GM20000 (cell line): ENCODE measurements around the gene DNAJB6.

Experiments used
- DNase-seq: peaks from one replicate; pipeline ENCODE4 v3.0.0; 2012; ENCODE audit warnings: low spot score
- CTCF ChIP-seq: IDR thresholded peaks from 2 replicates; pipeline ENCODE4 v1.5.1; 2012; ENCODE audit warnings: mild to moderate bottlenecking, control low read depth; ENCODE audit errors: extremely low read depth, missing control alignments

Gene DNAJB6

GRCh38 chr7:157413881-157414701 lies 77.3 kb downstream of the DNAJB6 start:
- no peak for TF ChIP-seq CTCF
- no peak for DNase-seq

- DNase-seq, result no peak
- TF ChIP-seq CTCF, result no peak
Measured at GRCh38 chr7:157414702-157415096, 77.9 kb downstream of the DNAJB6 start.

- no peak for TF ChIP-seq CTCF
- DNase-seq, result no peak
Measured at GRCh38 chr7:157415486-157415885, 78.7 kb downstream of the DNAJB6 start.

- no peak for TF ChIP-seq CTCF
Measured at GRCh38 chr7:157416011-157416410, 79.2 kb downstream of the DNAJB6 start.

GRCh38 chr7:157418204-157419034 lies 81.6 kb downstream of the DNAJB6 start:
- no peak for TF ChIP-seq CTCF
- DNase-seq, result no peak

More at GRCh38 chr7:157416011-157416410, 79.2 kb downstream of the DNAJB6 start:
- DNase-seq, result no peak

- no peak for TF ChIP-seq CTCF
- no peak for DNase-seq
Measured at GRCh38 chr7:157419035-157419293, 82.2 kb downstream of the DNAJB6 start.

GRCh38 chr7:157422279-157422678 lies 85.5 kb downstream of the DNAJB6 start:
- TF ChIP-seq CTCF, result no peak
- no peak for DNase-seq
